ENCODE measurements around the gene C1QA. TPM values are rescaled to one million over a fixed set of nuclear protein-coding genes. Genes with fewer than 3 reads are reported as not detected.

Gene C1QA
- total RNA-seq, result 100 to 1,000 TPM in 1 of 2 donors, 10 to 100 TPM in 1; 95.9 to 254 TPM
- long read RNA-seq, transcript C1QA-201 (3 exons, 1,143 nt), result major isoform, 8 of 13 reads
- long read RNA-seq, partial matches to known transcripts, result 0 of 13 reads
- long read RNA-seq, other reads (novel, unspliced or antisense), result 5 of 13 reads

- ATAC-seq (peak; percentile 73 to 85), DNase-seq (peak; percentile 59)
- intact Hi-C loops (cut with DNase I), result loop anchor here in 1 of 2 donors (10.0 kb wide), 1 partner anchor 102 kb away; no protein-coding TSS in a partner anchor
Measured at GRCh38 chr1:22636353-22636752, at the start of gene C1QA. TSS of gene C1QA (plus strand) at chr1:22636628. CDS start at chr1:22637617, 989 bp downstream.

GRCh38 chr1:22587247-22587646, 49.2 kb upstream of the C1QA start:
- DNase-seq, result no peak
- ATAC-seq, result no peak
- intact Hi-C loops (cut with DNase I), result no loop called here

- intact Hi-C loops (cut with DNase I), result no loop called here
- DNase-seq (no peak), ATAC-seq (no peak)
Measured at GRCh38 chr1:22588899-22589422, 47.5 kb upstream of the C1QA start.

GRCh38 chr1:22591576-22591975, 44.9 kb upstream of the C1QA start:
- ATAC-seq, result no peak
- DNase-seq, result no peak
- intact Hi-C loops (cut with DNase I), result no loop called here

GRCh38 chr1:22592051-22592450, 44.4 kb upstream of the C1QA start:
- no peak for DNase-seq
- intact Hi-C loops (cut with DNase I), result no loop called here
- ATAC-seq, result no peak

GRCh38 chr1:22592919-22593790, 43.3 kb upstream of the C1QA start:
- DNase-seq (no peak), ATAC-seq (no peak)
- intact Hi-C loops (cut with DNase I), result no loop called here

GRCh38 chr1:22594396-22594795, 42.0 kb upstream of the C1QA start:
- no peak for ATAC-seq
- intact Hi-C loops (cut with DNase I), result no loop called here
- no peak for DNase-seq

- intact Hi-C loops (cut with DNase I), result no loop called here
- ATAC-seq (no peak), DNase-seq (no peak)
Measured at GRCh38 chr1:22595108-22595507, 41.3 kb upstream of the C1QA start.

- intact Hi-C loops (cut with DNase I), result no loop called here
- DNase-seq (no peak), ATAC-seq (no peak)
Measured at GRCh38 chr1:22597301-22597965, 39.0 kb upstream of the C1QA start.

- no peak for DNase-seq
- intact Hi-C loops (cut with DNase I), result no loop called here
- ATAC-seq, result no peak
Measured at GRCh38 chr1:22597996-22598395, 38.4 kb upstream of the C1QA start.

GRCh38 chr1:22598736-22599135, 37.7 kb upstream of the C1QA start:
- intact Hi-C loops (cut with DNase I), result no loop called here
- no peak for DNase-seq
- no peak for ATAC-seq

- intact Hi-C loops (cut with DNase I), result no loop called here
- peak in 1 of 2 donors; percentile 21 for ATAC-seq
- no peak for DNase-seq
Measured at GRCh38 chr1:22600071-22600816, 36.2 kb upstream of the C1QA start.

- ATAC-seq, result peak in 1 of 2 donors; percentile 12
- no peak for DNase-seq
- intact Hi-C loops (cut with DNase I), result no loop called here
Measured at GRCh38 chr1:22600817-22601605, 35.4 kb upstream of the C1QA start.

GRCh38 chr1:22601610-22602009, 34.8 kb upstream of the C1QA start:
- no peak for ATAC-seq
- intact Hi-C loops (cut with DNase I), result no loop called here
- DNase-seq, result no peak

GRCh38 chr1:22602060-22602740, 34.2 kb upstream of the C1QA start:
- ATAC-seq, result no peak
- intact Hi-C loops (cut with DNase I), result no loop called here

GRCh38 chr1:22606161-22606560, 30.3 kb upstream of the C1QA start:
- ATAC-seq, result no peak
- intact Hi-C loops (cut with DNase I), result no loop called here

More at GRCh38 chr1:22602060-22602740, 34.2 kb upstream of the C1QA start:
- DNase-seq, result no peak

GRCh38 chr1:22607154-22607553, 29.3 kb upstream of the C1QA start:
- ATAC-seq (no peak), DNase-seq (no peak)
- intact Hi-C loops (cut with DNase I), result no loop called here

More at GRCh38 chr1:22606161-22606560, 30.3 kb upstream of the C1QA start:
- no peak for DNase-seq

GRCh38 chr1:22608361-22608760, 28.1 kb upstream of the C1QA start:
- no peak for DNase-seq
- intact Hi-C loops (cut with DNase I), result no loop called here

More at GRCh38 chr1:22608361-22608760, 28.1 kb upstream of the C1QA start:
- no peak for ATAC-seq

All from left cardiac atrium (tissue), 4 donors.